Measurements from ENCODE around the gene FAM222B. TPM values are rescaled to one million over a fixed set of nuclear protein-coding genes. Genes with fewer than 3 reads are reported as not detected.
"Not testable (repeated sequence)": the region's sequence is repeated elsewhere in the genome, so short reads cannot be mapped to it uniquely, and the experiment has no call there.

FAM222B gene
- total RNA-seq, 5 donors from 2014 or later (not counting 1 experiment from before 2014, with no cell fraction given): 17.6 to 23.4 (median 23.3) TPM

GRCh38 chr17:28726226-28726626 is 116.4 kb downstream of the FAM222B start, which contains the start of gene TLCD1:
TLCD1 (minus strand) TSS chr17:28726233; CDS start chr17:28726097, 136 bp downstream.
- peaks cover 19% of the 10 kb centered on the region for H3K36me3 Mint-ChIP-seq
- under 1% methylated on average over 49 of the region's 49 CpGs for WGBS (ENCODE audit: insufficient coverage)

DNA sequence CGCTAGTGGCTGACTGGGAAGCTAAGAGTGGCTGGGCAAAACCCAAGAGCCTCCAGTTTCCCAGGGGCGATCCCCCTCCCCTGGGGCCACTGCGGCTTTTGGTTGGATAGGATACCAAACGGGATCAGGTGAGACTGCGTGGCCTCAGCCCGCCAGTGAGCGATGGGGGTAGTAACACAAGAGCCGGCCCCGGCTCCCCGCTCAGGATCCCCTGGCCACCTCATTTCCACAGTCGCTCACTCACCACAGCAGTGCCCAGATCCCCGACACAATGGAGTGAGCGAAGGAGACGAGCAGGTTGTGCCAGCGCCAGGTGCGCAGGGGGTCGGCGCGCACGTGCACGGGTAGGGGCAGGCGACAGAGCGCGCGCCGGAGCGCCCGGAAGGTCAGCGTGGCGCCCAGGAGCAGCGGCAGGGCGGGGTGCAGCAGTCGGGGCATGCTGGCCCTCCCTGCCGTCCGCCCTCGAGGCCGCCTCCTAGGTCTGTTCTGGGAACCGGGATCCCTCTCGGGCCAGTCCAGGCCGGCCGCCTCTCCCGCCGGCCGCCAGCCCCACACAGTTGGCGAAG is 116.8 kb downstream of the FAM222B start:
- 0% methylated on average over 36 of the region's 45 CpGs for WGBS (ENCODE audit: insufficient coverage)
- Mint-ChIP-seq H3K27me3 (no peaks in the 10 kb centered on the region), H3K4me1 (peaks cover 58 to 70% (median 66%) of the 10 kb centered on the region in 3 donors), H3K36me3 (peaks cover 21% of the 10 kb centered on the region), H3K27ac (peak overlapping the region; percentile 85 to 87), H3K4me3 (peak overlapping the region; percentile 76 to 100 (median 84)), H3K9me3 (no peaks in the 10 kb centered on the region)
- ChIA-PET CTCF (interaction anchor here (0.6 to 4.2 kb wide), 17 partner anchors 15 to 226 kb away, joined by 3 to 197 read pairs (median 6); partner anchors contain the start of genes PHF12 (in 1 of the 2) and TRAF4 (in 1 of the 2)), POLR2A (interaction anchor here (1.0 to 1.5 kb wide), 2 partner anchors 25 kb away, joined by 3 to 9 read pairs; no protein-coding TSS in a partner anchor)
- no peaks in the 10 kb centered on the region for H3K27me3 ChIP-seq (replicated peaks in 1 of 2; ENCODE audit: control insufficient read depth in 2 of 2, extremely low read depth in 1 of 2, insufficient read depth in 2 of 2, low read length in 1 of 2)
- H3K36me3 ChIP-seq (ENCODE audit: control insufficient read depth in 2 of 2, extremely low read depth in 1 of 2, insufficient read depth in 1 of 2, low read length in 1 of 2): peaks cover 9 to 40% of the 10 kb centered on the region in 2 donors
- peak in 2 of 35 experiments; percentile 38 to 57 for DNase-seq
- H3K9me3 ChIP-seq: no peaks in the 10 kb centered on the region
- peak in 1 of 4 experiments; percentile 0 for ATAC-seq (replicated peaks in 1 of 4)
- peaks cover 24 to 66% of the 10 kb centered on the region in 2 experiments for H3K4me1 ChIP-seq (ENCODE audit: control insufficient read depth in 1 of 2, extremely low read depth in 1 of 2, insufficient read depth in 2 of 2, low read length in 2 of 2)
- H3K4me3 ChIP-seq (ENCODE audit: control insufficient read depth in 1 of 2, extremely low read depth in 1 of 2, low read length in 1 of 2): peak overlapping the region; percentile 57 to 87
- H3K27ac ChIP-seq (ENCODE audit: low read length): peak overlapping the region; percentile 54

More at GRCh38 chr17:28726226-28726626, 116.4 kb downstream of the FAM222B start, which contains the start of gene TLCD1:
- POLR2A ChIA-PET: interaction anchor here (0.6 to 1.6 kb wide), 5 partner anchors 18 to 568 kb away, joined by 3 to 9 read pairs (median 7); partner anchors contain the start of genes FAM222B (in 1 of the 2) and NUFIP2 (in 1 of the 2)
- Mint-ChIP-seq H3K27me3 (no peaks in the 10 kb centered on the region), H3K27ac (peak within 1 kb of the TSS; percentile 96 to 99), H3K4me1 (peaks cover 53 to 65% (median 61%) of the 10 kb centered on the region in 3 donors), H3K4me3 (peak within 1 kb of the TSS; percentile 93 to 100 (median 95)), H3K9me3 (no peaks in the 10 kb centered on the region)
- DNase-seq: peak in 27 of 35 experiments; percentile 38 to 78 (median 55)
- Histone ChIP-seq H3K36me3 (ENCODE audit: control insufficient read depth in 2 of 2, extremely low read depth in 1 of 2, insufficient read depth in 1 of 2, low read length in 1 of 2) (peaks cover 9 to 36% of the 10 kb centered on the region in 2 donors), H3K27me3 (replicated peaks in 1 of 2; ENCODE audit: control insufficient read depth in 2 of 2, extremely low read depth in 1 of 2, insufficient read depth in 2 of 2, low read length in 1 of 2) (no peaks in the 10 kb centered on the region), H3K4me1 (ENCODE audit: control insufficient read depth in 1 of 2, extremely low read depth in 1 of 2, insufficient read depth in 2 of 2, low read length in 2 of 2) (peaks cover 19 to 61% of the 10 kb centered on the region in 2 experiments), H3K9me3 (no peaks in the 10 kb centered on the region), H3K27ac (ENCODE audit: low read length) (peak within 1 kb of the TSS; percentile 100), H3K4me3 (ENCODE audit: control insufficient read depth in 1 of 2, extremely low read depth in 1 of 2, low read length in 1 of 2) (peak within 1 kb of the TSS; percentile 86 to 87)
- CTCF ChIA-PET: interaction anchor here (0.6 to 4.2 kb wide), 23 partner anchors 14 to 1061 kb away, joined by 3 to 197 read pairs (median 7); partner anchors contain the start of genes PHF12 (in 1 of the 2) and TRAF4 (in 1 of the 2)
- peak; percentile 34 to 39 (median 36) for ATAC-seq (replicated peaks in 1 of 4)

- WGBS (ENCODE audit: insufficient coverage): 20% methylated on average over 2 of the region's 20 CpGs
- no peak for DNase-seq
- Mint-ChIP-seq H3K27ac (peak overlapping the region; percentile 85 to 87), H3K4me3 (peak overlapping the region; percentile 76 to 100 (median 84)), H3K4me1 (peaks cover 63 to 75% (median 71%) of the 10 kb centered on the region in 3 donors), H3K36me3 (peaks cover 26% of the 10 kb centered on the region), H3K27me3 (no peaks in the 10 kb centered on the region), H3K9me3 (no peaks in the 10 kb centered on the region)
- Histone ChIP-seq H3K27me3 (replicated peaks in 1 of 2; ENCODE audit: control insufficient read depth in 2 of 2, extremely low read depth in 1 of 2, insufficient read depth in 2 of 2, low read length in 1 of 2) (no peaks in the 10 kb centered on the region), H3K9me3 (no peaks in the 10 kb centered on the region), H3K4me1 (ENCODE audit: control insufficient read depth in 1 of 2, extremely low read depth in 1 of 2, insufficient read depth in 2 of 2, low read length in 2 of 2) (peaks cover 27 to 71% of the 10 kb centered on the region in 2 experiments), H3K27ac (ENCODE audit: low read length) (peak overlapping the region; percentile 54), H3K4me3 (ENCODE audit: control insufficient read depth in 1 of 2, extremely low read depth in 1 of 2, low read length in 1 of 2) (peak overlapping the region; percentile 57 to 87), H3K36me3 (ENCODE audit: control insufficient read depth in 2 of 2, extremely low read depth in 1 of 2, insufficient read depth in 1 of 2, low read length in 1 of 2) (peaks cover 9 to 42% of the 10 kb centered on the region in 2 donors)
- ATAC-seq (replicated peaks in 1 of 4): no peak
- ChIA-PET POLR2A (no interaction called here), CTCF (interaction anchor here in 1 of 2 donors (0.8 kb wide), 1 partner anchor 38 kb away, joined by 4 read pairs; no protein-coding TSS in a partner anchor)
Observed at GRCh38 chr17:28725166-28725659, 117.4 kb downstream of the FAM222B start.

DNA sequence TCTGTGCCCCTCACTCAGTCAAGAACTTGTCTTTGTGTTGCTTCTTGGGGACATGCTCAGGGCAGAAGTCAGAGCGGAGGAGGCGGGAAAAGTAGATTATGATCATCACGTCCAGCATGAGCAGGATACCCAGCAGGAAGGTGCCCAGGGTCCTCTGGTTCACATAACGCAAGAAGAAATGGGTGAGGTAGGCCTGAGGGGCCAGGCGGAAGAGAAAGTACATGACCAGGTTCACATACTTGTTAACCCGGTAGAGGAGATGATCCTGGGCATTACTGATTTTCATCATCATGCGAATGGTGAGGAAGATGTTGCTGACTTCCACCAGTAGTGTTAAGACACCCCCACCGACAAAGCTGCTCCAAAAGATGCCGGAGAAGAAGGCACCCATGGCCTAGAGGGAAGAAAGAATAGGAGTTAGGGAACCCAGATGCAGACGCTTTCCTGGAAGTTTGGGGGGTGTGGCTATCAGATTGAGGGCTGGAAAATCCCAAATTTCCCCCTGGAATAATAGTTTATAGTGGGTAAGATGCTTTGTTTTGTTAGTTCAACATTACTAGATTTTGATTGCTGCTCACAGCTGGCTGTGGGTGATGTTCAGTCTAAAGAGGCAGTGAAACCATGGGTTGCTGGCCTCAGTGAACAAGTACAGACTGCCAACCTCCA is 118.0 kb downstream of the FAM222B start:
- H3K9me3 Mint-ChIP-seq: no peaks in the 10 kb centered on the region
- H3K4me3 Mint-ChIP-seq: peak overlapping the region; percentile 76 to 100 (median 84)
- peaks cover 9 to 42% of the 10 kb centered on the region in 2 donors for H3K36me3 ChIP-seq (ENCODE audit: control insufficient read depth in 2 of 2, extremely low read depth in 1 of 2, insufficient read depth in 1 of 2, low read length in 1 of 2)
- DNase-seq (no peak), ATAC-seq (replicated peaks in 1 of 4) (no peak)
- H3K4me3 ChIP-seq (ENCODE audit: control insufficient read depth in 1 of 2, extremely low read depth in 1 of 2, low read length in 1 of 2): no peak overlapping the region
- H3K27me3 ChIP-seq (replicated peaks in 1 of 2; ENCODE audit: control insufficient read depth in 2 of 2, extremely low read depth in 1 of 2, insufficient read depth in 2 of 2, low read length in 1 of 2): no peaks in the 10 kb centered on the region
- H3K27ac Mint-ChIP-seq: peak overlapping the region; percentile 85 to 87
- POLR2A ChIA-PET: no interaction called here
- H3K27me3 Mint-ChIP-seq: no peaks in the 10 kb centered on the region
- H3K9me3 ChIP-seq: no peaks in the 10 kb centered on the region
- peak overlapping the region; percentile 54 for H3K27ac ChIP-seq (ENCODE audit: low read length)
- H3K4me1 ChIP-seq (ENCODE audit: control insufficient read depth in 1 of 2, extremely low read depth in 1 of 2, insufficient read depth in 2 of 2, low read length in 2 of 2): peaks cover 27 to 75% of the 10 kb centered on the region in 2 experiments
- H3K4me1 Mint-ChIP-seq: peaks cover 65 to 78% (median 74%) of the 10 kb centered on the region in 3 donors
- WGBS (ENCODE audit: insufficient coverage): 78% methylated on average over 8 of the region's 10 CpGs
- H3K36me3 Mint-ChIP-seq: peaks cover 32% of the 10 kb centered on the region
- CTCF ChIA-PET: interaction anchor here in 1 of 2 donors (0.6 to 0.8 kb wide), 3 partner anchors 13 to 39 kb away, joined by 3 to 4 read pairs (median 4); partner anchors contain the start of gene PROCA1

DNA sequence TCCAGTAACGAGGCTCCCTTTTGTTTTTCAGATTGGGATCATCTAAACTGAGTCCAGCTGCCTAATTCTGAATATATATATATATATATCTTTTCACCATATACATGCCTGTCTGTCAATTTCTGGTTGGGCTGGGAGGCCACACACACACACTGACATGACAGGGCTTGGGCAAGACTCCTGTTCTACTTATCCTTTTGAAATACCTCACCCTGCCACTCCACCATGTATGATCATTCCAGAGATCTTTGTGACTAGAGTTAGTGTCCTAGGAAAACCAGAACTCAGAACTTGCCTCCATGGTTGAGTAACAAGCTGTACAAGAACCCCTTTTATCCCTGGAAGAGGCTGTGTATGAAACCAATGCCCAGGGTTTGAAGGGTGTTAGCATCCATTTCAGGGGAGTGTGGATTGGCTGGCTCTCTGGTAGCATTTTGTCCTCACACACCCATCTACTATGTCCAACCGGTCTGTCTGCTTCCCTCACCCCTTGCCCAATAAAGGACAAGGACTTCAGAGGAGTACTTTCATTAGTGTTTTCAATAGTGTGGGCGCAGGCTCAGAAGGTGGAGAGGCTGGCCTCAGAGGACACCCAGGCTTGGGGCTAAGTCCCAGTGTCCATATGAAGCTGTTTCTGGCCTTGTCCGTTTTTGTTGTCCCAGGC is 118.6 kb downstream of the FAM222B start:
- H3K4me3 ChIP-seq (ENCODE audit: control insufficient read depth in 1 of 2, extremely low read depth in 1 of 2, low read length in 1 of 2); H3K27ac ChIP-seq (ENCODE audit: low read length); H3K27me3 Mint-ChIP-seq; DNase-seq; H3K9me3 Mint-ChIP-seq; H3K9me3 ChIP-seq; H3K27me3 ChIP-seq (replicated peaks in 1 of 2; ENCODE audit: control insufficient read depth in 2 of 2, extremely low read depth in 1 of 2, insufficient read depth in 2 of 2, low read length in 1 of 2); POLR2A ChIA-PET; ATAC-seq (replicated peaks in 1 of 4): not testable (repeated sequence)
- 79% methylated on average over 2 of the region's 4 CpGs for WGBS (ENCODE audit: insufficient coverage)
- Mint-ChIP-seq H3K4me1 (peaks cover 66 to 78% (median 75%) of the 10 kb centered on the region in 3 donors), H3K4me3 (peak overlapping the region; percentile 8 to 100 (median 84)), H3K27ac (peak overlapping the region; percentile 53 to 62), H3K36me3 (peaks cover 32% of the 10 kb centered on the region)
- peaks cover 28 to 75% of the 10 kb centered on the region in 2 experiments for H3K4me1 ChIP-seq (ENCODE audit: control insufficient read depth in 1 of 2, extremely low read depth in 1 of 2, insufficient read depth in 2 of 2, low read length in 2 of 2)
- H3K36me3 ChIP-seq (ENCODE audit: control insufficient read depth in 2 of 2, extremely low read depth in 1 of 2, insufficient read depth in 1 of 2, low read length in 1 of 2): peaks cover 9 to 42% of the 10 kb centered on the region in 2 donors
- CTCF ChIA-PET: interaction anchor here in 1 of 2 donors (0.6 to 0.8 kb wide), 2 partner anchors 13 to 27 kb away, joined by 3 to 4 read pairs; partner anchors contain the start of gene PROCA1

Measured in T-cell (primary cell).